Keratinocyte (primary cell): ENCODE measurements around the gene SLX4IP. TPM values are rescaled to one million over a fixed set of nuclear protein-coding genes. Genes with fewer than 3 reads are reported as not detected.

Experiments used
- DNase-seq: peaks from one replicate; pipeline ENCODE4 v3.0.0-alpha.2; 2011; ENCODE audit warnings: low read depth, missing footprints, low spot score
- FAIRE-seq: peaks from 2 replicates; lab custom pipeline; 2011; peaks lifted over from hg19 to GRCh38; lab: Jason Lieb, UNC
- H2AFZ ChIP-seq: 2 replicates; pipeline ENCODE4 v1.6.0; 2012; ENCODE audit warnings: low read length, control low read depth, inconsistent platforms; ENCODE audit not compliant: control insufficient read depth
- H3K27ac ChIP-seq: 2 replicates; pipeline ENCODE4 v1.5.1; 2011; ENCODE audit warnings: low read length; ENCODE audit not compliant: control insufficient read depth, insufficient read depth
- H3K27me3 ChIP-seq: 3 replicates; pipeline ENCODE4 v1.6.0; 2011; ENCODE audit warnings: low read length; ENCODE audit not compliant: control insufficient read depth, insufficient read depth; ENCODE audit errors: extremely low read depth
- H3K36me3 ChIP-seq, 2 experiments: 2 replicates in 1 of 2; 3 replicates in 1 of 2; pipeline ENCODE4 v1.5.1; 2011; ENCODE audit warnings: low read length in 2 of 2, mild to moderate bottlenecking in 1 of 2; ENCODE audit not compliant: control insufficient read depth in 2 of 2, insufficient read depth in 2 of 2; ENCODE audit errors: extremely low read depth in 1 of 2
- H3K4me1 ChIP-seq: 3 replicates; pipeline ENCODE4 v1.5.1; 2011; ENCODE audit warnings: low read length; ENCODE audit not compliant: control insufficient read depth, insufficient read depth; ENCODE audit errors: extremely low read depth
- H3K4me2 ChIP-seq: 3 replicates; pipeline ENCODE4 v1.6.0; 2011; ENCODE audit warnings: low read depth, low read length; ENCODE audit not compliant: control insufficient read depth, insufficient read depth; ENCODE audit errors: extremely low read depth
- H3K4me3 ChIP-seq, 3 experiments: fragments of 200-600 bp in 1 of 3; sonication (generic) in 1 of 3; 2 replicates in 2 of 3; 3 replicates in 1 of 3; pipeline ENCODE4 v1.5.1; 2011 to 2016; ENCODE audit warnings: low read length in 3 of 3, mild to moderate bottlenecking in 3 of 3, control low read depth in 2 of 3, inconsistent platforms in 1 of 3, low read depth in 1 of 3, mixed read lengths in 1 of 3, mixed run types in 1 of 3, moderate library complexity in 1 of 3; ENCODE audit not compliant: control insufficient read depth in 2 of 3, insufficient read depth in 2 of 3; ENCODE audit errors: extremely low read depth in 1 of 3
- H3K79me2 ChIP-seq: 2 replicates; pipeline ENCODE4 v1.6.0; 2012; ENCODE audit warnings: low read length; ENCODE audit not compliant: control insufficient read depth, insufficient read depth
- H3K9ac ChIP-seq: 3 replicates; pipeline ENCODE4 v1.6.0; 2011; ENCODE audit warnings: low read length; ENCODE audit not compliant: control insufficient read depth, insufficient read depth; ENCODE audit errors: extremely low read depth
- H3K9me1 ChIP-seq: 3 replicates; pipeline ENCODE4 v1.6.0; 2011; ENCODE audit warnings: low read length; ENCODE audit not compliant: control insufficient read depth, insufficient read depth; ENCODE audit errors: extremely low read depth
- H3K9me3 ChIP-seq: 2 replicates; pipeline ENCODE4 v1.5.1; 2012; ENCODE audit warnings: low read depth, low read length; ENCODE audit not compliant: control insufficient read depth
- H4K20me1 ChIP-seq: 3 replicates; pipeline ENCODE4 v1.6.0; 2011; ENCODE audit warnings: low read length; ENCODE audit not compliant: control insufficient read depth, insufficient read depth; ENCODE audit errors: extremely low read depth
- EZH2 ChIP-seq: IDR thresholded peaks from one replicate; pipeline ENCODE4 v1.6.1; 2012; ENCODE audit warnings: inconsistent platforms, mild to moderate bottlenecking, low read length, moderate library complexity
- dilution Hi-C: fragments of 300-500 bp; cut with MboI; formaldehyde crosslinking; loops from one replicate; pipeline ENCODE4 v1.7.0; 2020; ENCODE audit warnings: low sequenced_read_pairs; ENCODE audit not compliant: extremely low pct_ligation_motif_present
- polyA plus RNA-seq, 5 experiments: library from polyadenylated mRNA; depleted of rRNA in 3 of 5; stranded (reverse) in 3 of 5; stranded (forward) in 1 of 5; unstranded in 1 of 5; fragments of >200 nt; gene quantifications; 1 replicate in 1 of 5; 2 replicates in 3 of 5; 3 replicates in 1 of 5; pipeline versions ENCODE4 v1.2.1 to v1.2.3, GENCODE V29; 2011 to 2012; ENCODE audit warnings: missing spikeins in 2 of 5, low read depth in 1 of 5, low replicate concordance in 1 of 5
- TF ChIP-seq, protein P1 (sequence below), 3 experiments: IDR thresholded peaks in 1 of 3; conservative IDR thresholded peaks in 1 of 3; optimal IDR thresholded peaks in 1 of 3; 2 replicates in 2 of 3; 3 replicates in 1 of 3; pipeline versions ENCODE3 to v1.5.1; 2011; ENCODE audit warnings: low read length in 3 of 3, mild to moderate bottlenecking in 3 of 3, moderate library complexity in 2 of 3, control low read depth in 1 of 3, inconsistent platforms in 1 of 3; ENCODE audit not compliant: insufficient read depth in 2 of 3; ENCODE audit errors: extremely low read depth in 1 of 3

The SLX4IP gene
- polyA plus RNA-seq, 1 donor (not counting 4 experiments of a cell fraction or from before 2014, with no cell fraction given), result 3.0 TPM

DNA sequence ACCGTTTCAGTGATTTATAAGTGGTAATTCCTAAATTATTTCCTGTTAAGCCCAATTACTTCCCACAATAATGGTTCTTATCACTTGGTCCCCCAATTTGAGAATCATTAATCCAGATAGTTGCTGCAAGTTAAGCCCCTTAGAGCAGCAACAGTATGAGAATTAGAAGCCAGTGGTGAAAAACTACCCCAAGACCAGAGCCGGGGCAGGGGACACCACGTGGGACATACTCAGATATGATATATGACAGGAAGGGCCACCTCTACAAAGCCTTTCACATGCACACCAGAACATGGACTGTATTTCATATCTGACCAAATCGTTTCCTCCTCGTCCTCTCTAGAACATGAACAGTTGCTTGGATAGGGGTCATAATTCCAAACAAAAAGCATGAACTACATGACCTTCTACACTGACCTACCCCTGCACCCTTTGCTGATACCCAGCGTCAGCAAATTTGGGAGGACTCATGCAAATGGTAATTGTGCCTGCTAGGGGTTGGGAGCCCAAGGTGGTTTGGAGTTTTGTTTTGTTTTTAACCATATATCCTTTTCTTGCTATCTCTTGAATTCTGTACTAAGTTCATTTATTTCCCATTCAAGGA is 234.8 kb downstream of the SLX4IP start:
- H3K9ac ChIP-seq, result peak overlapping the region; percentile 97
- DNase-seq (no peak), FAIRE-seq (no peak)
- peaks cover 3% of the 10 kb centered on the region for H3K9me1 ChIP-seq
- peaks cover 88% of the 10 kb centered on the region for H3K79me2 ChIP-seq
- dilution Hi-C loops, result no loop called here
- no peaks in the 10 kb centered on the region for H3K9me3 ChIP-seq
- TF ChIP-seq, protein P1, sequence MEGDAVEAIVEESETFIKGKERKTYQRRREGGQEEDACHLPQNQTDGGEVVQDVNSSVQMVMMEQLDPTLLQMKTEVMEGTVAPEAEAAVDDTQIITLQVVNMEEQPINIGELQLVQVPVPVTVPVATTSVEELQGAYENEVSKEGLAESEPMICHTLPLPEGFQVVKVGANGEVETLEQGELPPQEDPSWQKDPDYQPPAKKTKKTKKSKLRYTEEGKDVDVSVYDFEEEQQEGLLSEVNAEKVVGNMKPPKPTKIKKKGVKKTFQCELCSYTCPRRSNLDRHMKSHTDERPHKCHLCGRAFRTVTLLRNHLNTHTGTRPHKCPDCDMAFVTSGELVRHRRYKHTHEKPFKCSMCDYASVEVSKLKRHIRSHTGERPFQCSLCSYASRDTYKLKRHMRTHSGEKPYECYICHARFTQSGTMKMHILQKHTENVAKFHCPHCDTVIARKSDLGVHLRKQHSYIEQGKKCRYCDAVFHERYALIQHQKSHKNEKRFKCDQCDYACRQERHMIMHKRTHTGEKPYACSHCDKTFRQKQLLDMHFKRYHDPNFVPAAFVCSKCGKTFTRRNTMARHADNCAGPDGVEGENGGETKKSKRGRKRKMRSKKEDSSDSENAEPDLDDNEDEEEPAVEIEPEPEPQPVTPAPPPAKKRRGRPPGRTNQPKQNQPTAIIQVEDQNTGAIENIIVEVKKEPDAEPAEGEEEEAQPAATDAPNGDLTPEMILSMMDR (optimal IDR thresholded peaks at IDR 0.05 in 1 of 3, IDR thresholded peaks at IDR 0.05 in 1 of 3, conservative IDR thresholded peaks at IDR 0.05 in 1 of 3; ENCODE audit: extremely low read depth in 1 of 3, insufficient read depth in 2 of 3, low read length in 3 of 3), result no peak
- TF ChIP-seq EZH2, result no peak
- H3K4me3 ChIP-seq, result peak overlapping the region; percentile 94 to 99 (median 99)
- peaks cover 24 to 57% of the 10 kb centered on the region in 2 experiments for H3K36me3 ChIP-seq
- H2AFZ ChIP-seq, result no peak overlapping the region
- no peaks in the 10 kb centered on the region for H3K27me3 ChIP-seq
- peaks cover 60% of the 10 kb centered on the region for H4K20me1 ChIP-seq
- H3K27ac ChIP-seq, result peak overlapping the region; percentile 94
- peaks cover 52% of the 10 kb centered on the region for H3K4me1 ChIP-seq
- peak overlapping the region; percentile 100 for H3K4me2 ChIP-seq

DNA sequence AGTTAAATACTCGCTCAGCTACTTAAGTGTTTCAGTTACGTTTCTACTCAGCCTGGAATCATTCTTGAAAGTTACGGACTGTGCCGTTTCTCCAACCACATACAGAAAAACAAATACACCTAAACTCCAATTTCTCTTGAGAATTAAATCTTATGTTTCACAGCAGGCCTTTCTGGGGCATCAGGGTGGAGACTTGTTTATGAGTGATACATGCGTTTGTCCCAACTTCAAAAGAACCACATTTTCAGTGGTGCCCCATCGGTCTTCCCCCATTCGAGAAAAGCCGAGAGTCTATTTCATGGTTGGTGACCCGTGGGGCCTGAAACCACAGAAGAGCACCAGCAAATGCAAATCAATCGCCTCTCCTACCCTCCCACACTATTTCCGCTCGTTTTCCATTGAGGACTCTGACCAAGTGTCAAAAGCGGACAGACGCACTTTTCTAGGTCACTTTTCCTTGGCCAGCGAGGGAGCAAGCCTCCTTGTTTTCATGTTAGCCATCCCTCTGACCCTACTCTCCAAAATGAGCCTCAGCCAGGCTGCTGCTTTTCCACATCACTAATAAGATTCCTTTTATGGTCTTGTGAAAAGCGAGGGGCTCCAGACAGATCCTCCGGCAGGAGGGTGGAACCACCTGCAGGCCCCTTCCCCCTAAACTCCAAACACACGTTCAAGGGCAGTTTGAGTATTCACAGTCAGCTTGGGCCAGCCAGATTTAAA is 235.6 kb downstream of the SLX4IP start:
- H3K9me3 ChIP-seq, result no peaks in the 10 kb centered on the region
- TF ChIP-seq EZH2, result no peak
- TF ChIP-seq, protein P1 (optimal IDR thresholded peaks at IDR 0.05 in 1 of 3, IDR thresholded peaks at IDR 0.05 in 1 of 3, conservative IDR thresholded peaks at IDR 0.05 in 1 of 3; ENCODE audit: extremely low read depth in 1 of 3, insufficient read depth in 2 of 3, low read length in 3 of 3), result no peak
- peaks cover 55% of the 10 kb centered on the region for H4K20me1 ChIP-seq
- no peak overlapping the region for H2AFZ ChIP-seq
- FAIRE-seq (no peak), DNase-seq (no peak)
- peak overlapping the region; percentile 94 for H3K27ac ChIP-seq
- peaks cover 3% of the 10 kb centered on the region for H3K9me1 ChIP-seq
- H3K36me3 ChIP-seq, result peaks cover 24 to 57% of the 10 kb centered on the region in 2 experiments
- dilution Hi-C loops, result no loop called here
- H3K79me2 ChIP-seq, result peaks cover 85% of the 10 kb centered on the region
- H3K4me3 ChIP-seq, result peak overlapping the region; percentile 94 to 99 (median 99)
- peak overlapping the region; percentile 100 for H3K4me2 ChIP-seq
- H3K9ac ChIP-seq, result peak overlapping the region; percentile 97
- peaks cover 49% of the 10 kb centered on the region for H3K4me1 ChIP-seq
- no peaks in the 10 kb centered on the region for H3K27me3 ChIP-seq
